HG03432 (cell line): ENCODE results near the gene XG.

Source experiments
- ATAC-seq: cut with Tn5 transposase; IDR thresholded peaks from one replicate; pipeline ENCODE4 v1.9.1; 2021; ENCODE audit warnings: mild to moderate bottlenecking, moderate library complexity; ENCODE audit not compliant: unreplicated experiment

XG gene

GRCh38 chrX:2812161-2812907 lies 60.5 kb downstream of the XG start:
- peak; percentile 77 for ATAC-seq

- no peak for ATAC-seq
Measured at GRCh38 chrX:2817036-2817435, 65.2 kb downstream of the XG start.

GRCh38 chrX:2819345-2820135 lies 67.7 kb downstream of the XG start:
- no peak for ATAC-seq

- ATAC-seq, result no peak
Measured at GRCh38 chrX:2820136-2820771, 68.4 kb downstream of the XG start.

- no peak for ATAC-seq
Measured at GRCh38 chrX:2823795-2824386, 72.1 kb downstream of the XG start.

- ATAC-seq, result no peak
Measured at GRCh38 chrX:2824886-2825285, 73.0 kb downstream of the XG start.

- ATAC-seq, result no peak
Measured at GRCh38 chrX:2828344-2828958, 76.6 kb downstream of the XG start, which contains the start of gene GYG2. Gene GYG2, plus strand, starts transcription at chrX:2828930. Its CDS starts 1,259 bp downstream, at chrX:2830189.

- ATAC-seq, result no peak
Measured at GRCh38 chrX:2828959-2829411, 77.1 kb downstream of the XG start.

GRCh38 chrX:2829469-2830246 lies 77.8 kb downstream of the XG start:
- no peak for ATAC-seq

- ATAC-seq, result no peak
Measured at GRCh38 chrX:2831471-2832228, 79.8 kb downstream of the XG start.

GRCh38 chrX:2837961-2838360 lies 86.1 kb downstream of the XG start:
- no peak for ATAC-seq

- no peak for ATAC-seq
Measured at GRCh38 chrX:2840961-2841360, 89.1 kb downstream of the XG start.

GRCh38 chrX:2841537-2841936 lies 89.7 kb downstream of the XG start:
- no peak for ATAC-seq

GRCh38 chrX:2846992-2847391 lies 95.2 kb downstream of the XG start:
- no peak for ATAC-seq

- no peak for ATAC-seq
Measured at GRCh38 chrX:2848871-2849301, 97.0 kb downstream of the XG start.

- ATAC-seq, result no peak
Measured at GRCh38 chrX:2854918-2855317, 103.1 kb downstream of the XG start.

- no peak for ATAC-seq
Measured at GRCh38 chrX:2855761-2856160, 103.9 kb downstream of the XG start.

GRCh38 chrX:2857566-2857965 lies 105.7 kb downstream of the XG start:
- no peak for ATAC-seq

- ATAC-seq, result no peak
Measured at GRCh38 chrX:2859197-2859797, 107.5 kb downstream of the XG start.
